HG03520 (cell line): ENCODE results near the gene AQP12A.
"Not testable (repeated sequence)": the region's sequence is repeated elsewhere in the genome, so short reads cannot be mapped to it uniquely, and the experiment has no call there.

Source experiments
- ATAC-seq: cut with Tn5 transposase; IDR thresholded peaks from one replicate; pipeline ENCODE4 v1.9.1; 2021; ENCODE audit warnings: mild to moderate bottlenecking, moderate library complexity; ENCODE audit not compliant: unreplicated experiment

The AQP12A gene

DNA sequence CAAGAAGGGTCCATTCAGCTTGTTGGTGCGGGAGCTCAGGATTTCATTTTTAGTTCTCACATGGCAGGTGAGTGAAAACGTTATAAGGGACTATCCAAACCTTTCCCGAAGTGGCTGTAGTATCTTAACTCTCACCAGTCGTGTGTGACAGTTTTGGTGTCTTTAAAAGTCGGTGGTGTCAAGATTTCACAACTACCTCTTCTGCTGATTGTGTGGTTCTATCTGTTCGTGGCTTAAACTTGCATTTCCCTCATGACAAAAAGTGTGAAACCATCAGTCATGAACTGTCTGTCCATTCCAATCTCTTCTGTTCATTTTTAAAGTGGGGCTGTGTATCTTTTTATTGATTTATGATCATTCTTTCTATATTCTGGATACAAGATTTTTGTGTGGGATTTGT, 5.2 kb upstream of the AQP12A start:
- ATAC-seq, result no peak

GRCh38 chr2:240687045-240687740, 4.5 kb upstream of the AQP12A start:
- ATAC-seq, result no peak

DNA sequence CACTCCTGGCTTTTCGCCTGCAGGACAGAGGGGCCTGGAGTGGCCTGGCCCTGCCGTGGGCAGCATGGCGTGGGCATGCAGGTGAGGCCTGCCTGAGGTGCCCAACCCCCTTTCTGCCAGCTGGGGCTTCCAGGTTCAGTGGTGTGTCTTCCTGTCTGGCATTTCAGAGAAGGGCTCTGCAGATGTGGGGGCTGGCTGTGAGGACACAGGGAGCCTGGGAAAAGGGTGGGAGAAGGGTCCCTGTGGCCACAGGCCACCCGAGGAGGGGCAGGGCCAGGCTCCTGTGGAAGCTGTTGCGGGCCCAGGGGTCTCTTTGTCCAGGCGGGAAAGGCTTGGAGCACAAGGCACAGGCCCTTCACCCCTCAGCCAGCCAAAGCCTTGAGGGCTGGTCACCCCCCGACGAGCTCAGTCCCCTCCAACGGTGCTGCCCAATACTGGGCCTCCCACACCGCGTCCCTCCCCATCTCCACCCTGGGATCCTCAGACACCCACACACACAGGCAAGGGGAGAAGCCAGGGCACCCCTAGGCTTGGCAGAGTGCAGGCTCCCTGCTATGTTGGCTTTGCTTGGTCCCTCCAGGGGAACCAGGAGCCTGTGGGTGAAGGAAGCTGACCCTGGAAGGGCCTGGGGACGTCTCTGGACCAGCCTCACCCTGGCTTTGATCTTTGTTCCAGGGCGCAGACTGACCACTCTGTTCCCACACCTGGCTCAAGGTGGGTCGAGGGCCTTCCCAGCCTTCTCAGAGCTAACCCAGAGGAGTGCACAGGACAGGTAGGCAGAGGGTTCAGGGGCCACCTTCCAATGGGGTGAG, 3.7 kb upstream of the AQP12A start:
- ATAC-seq, result no peak

DNA sequence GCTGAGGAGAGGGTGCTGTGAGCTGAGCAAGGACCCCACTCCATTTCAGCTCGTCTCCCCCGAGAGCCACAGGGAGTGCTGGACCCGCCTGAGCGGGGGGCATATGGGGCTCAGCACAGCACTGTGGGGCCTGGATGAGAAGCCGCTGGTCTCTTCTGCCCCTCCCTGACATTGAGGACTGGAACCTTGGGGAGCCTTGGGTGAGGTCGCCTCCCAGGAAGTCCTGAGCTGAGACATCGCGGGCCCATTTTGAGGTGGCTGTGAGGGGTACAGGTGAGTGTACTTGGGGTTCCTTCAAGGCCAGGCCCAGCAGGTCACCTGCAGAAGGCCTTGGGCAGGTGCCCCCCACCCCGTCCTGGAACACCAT, 3.1 kb upstream of the AQP12A start:
- ATAC-seq, result no peak

DNA sequence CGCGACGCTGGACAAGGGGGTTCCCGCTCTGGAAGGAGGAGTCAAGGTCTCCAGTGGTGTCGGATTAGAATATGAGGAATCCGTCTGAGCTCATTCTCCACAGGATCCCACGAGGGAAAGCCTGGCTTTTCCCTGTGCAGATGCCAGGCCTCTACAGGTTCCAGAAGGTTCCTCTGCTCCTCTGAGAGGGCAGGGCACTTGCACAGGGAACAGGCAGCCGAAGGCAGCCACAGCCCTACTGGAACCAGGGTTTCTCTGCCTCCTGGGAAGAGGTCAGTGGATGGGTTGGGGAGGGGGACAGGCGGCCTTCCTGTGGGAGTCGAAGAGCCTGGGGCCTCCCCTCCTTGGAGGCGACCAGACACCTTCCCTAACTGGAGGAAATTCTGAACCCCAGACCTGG, 1.7 kb upstream of the AQP12A start:
- no peak for ATAC-seq

GRCh38 chr2:240690421-240691074, 1.1 kb upstream of the AQP12A start:
- ATAC-seq, result not testable (repeated sequence)

DNA sequence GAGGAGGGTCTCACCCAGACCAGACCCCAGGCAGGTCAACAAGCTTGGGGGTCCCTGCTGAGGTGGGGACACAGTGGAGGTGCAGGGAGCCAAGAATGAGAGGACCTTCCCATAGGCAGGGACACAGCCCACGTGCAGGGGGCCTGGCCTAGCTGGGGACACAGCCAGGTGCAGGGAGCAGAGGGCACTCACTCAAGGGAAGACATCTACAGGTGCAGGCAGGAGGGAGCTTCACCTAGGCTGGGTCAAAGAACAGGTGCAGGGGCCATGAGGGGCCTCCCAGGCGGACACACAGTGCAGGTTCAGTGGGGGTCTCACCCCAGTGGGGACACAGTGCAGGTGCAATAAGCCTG, 615 bp upstream of the AQP12A start:
- ATAC-seq, result not testable (repeated sequence)

GRCh38 chr2:240692583-240693561, 1.2 kb downstream of the AQP12A start:
- not testable (repeated sequence) for ATAC-seq

- ATAC-seq, result not testable (repeated sequence)
These were observed 2.6 kb downstream of the AQP12A start for GRCh38 chr2:240694304-240694703.

DNA sequence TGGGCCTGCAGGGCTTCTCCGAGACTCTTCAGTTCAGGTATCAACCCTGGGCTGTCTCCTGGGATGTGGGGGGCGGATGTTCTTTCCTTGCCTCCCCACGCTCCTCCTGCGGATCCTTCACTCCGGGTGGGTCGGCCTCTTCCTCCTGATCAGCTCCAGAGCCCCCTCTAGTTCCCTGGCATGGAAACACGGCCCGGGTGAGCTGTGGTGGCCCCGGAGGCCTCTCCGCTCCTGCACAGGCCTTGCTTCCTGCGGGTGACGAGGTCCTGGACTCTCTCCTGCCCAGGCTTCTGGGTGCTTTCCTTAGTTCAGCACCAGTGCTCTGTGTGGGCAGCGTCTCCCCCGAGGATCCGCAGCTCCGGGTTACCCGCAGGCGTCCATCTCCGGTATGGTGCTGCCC, 3.9 kb downstream of the AQP12A start:
- not testable (repeated sequence) for ATAC-seq

- ATAC-seq, result not testable (repeated sequence)
These were observed 4.8 kb downstream of the AQP12A start for GRCh38 chr2:240696469-240696868.

GRCh38 chr2:240698852-240699561, 7.3 kb downstream of the AQP12A start:
- ATAC-seq, result not testable (repeated sequence)

DNA sequence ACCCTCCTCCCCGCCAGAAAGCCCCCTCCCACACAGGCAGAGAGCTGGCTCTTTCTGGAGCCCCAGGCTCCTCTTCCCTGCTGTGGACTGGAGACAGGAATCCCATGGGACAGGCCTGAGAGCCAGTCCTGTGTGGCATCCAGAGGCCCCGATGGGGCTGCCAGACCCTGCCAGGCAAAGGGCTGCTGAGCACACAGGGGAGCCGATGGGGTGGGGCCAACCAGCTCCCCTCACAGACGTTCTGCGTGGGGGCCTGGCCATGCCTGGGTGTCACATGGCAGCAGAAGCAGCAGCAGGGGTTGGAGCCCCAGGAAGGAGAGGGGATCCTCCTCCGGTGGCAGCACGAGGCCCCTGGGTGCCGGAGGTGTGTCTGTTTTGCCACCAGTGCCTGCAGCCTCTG, 8.2 kb downstream of the AQP12A start:
- not testable (repeated sequence) for ATAC-seq

DNA sequence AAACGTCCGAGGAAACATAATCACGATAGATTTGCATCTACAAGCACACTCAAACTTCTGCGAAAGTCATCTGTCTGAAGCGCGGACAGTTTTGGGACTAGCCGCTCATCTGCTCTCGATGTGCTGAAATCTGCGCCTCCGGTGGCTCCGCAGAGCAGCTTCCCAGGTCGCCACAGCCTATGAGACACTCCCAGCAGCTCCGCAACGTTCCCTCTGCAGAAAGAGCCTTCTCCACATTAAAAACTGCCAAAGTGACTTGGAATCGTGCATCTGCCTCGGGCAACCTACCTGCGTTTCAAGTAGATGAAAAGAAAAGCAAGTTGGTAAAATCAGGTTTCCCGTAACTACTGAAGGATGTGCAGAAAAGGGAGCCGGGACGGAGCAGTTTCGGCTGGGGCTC, 8.9 kb downstream of the AQP12A start:
- not testable (repeated sequence) for ATAC-seq

DNA sequence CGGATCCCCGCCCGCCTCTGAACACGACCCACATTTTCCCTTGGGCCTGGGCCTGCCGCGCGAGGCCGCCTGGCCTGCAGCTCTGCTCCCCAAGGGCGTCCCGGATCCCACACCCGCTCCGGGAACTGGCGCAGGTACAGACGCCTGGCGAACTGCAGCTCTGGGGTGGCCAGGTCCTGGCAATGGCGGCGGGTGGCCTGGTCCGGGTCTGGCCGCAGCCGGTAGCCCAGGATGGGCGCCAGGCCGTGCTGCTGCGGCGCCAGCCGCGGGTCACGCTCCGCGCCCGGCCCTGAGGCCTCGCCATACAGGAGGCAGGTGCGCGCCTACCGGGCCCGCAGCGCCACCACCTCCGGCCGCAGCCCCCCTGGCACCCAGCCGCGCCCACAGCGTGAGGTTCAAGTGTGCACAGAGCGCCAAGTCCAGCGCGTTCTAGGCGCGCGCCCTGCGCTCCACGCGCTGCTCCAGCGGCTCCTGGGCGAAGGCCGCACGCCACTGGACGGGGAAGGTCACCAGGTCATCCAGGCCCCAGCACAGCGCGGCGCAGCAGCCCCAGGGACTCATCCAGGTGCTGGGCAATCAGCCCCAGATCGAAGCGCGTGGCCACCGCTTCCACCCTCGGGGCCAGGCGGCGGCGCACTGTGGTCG, 9.5 kb downstream of the AQP12A start:
- no peak for ATAC-seq

GRCh38 chr2:240701736-240702639, 10.3 kb downstream of the AQP12A start:
- no peak for ATAC-seq

DNA sequence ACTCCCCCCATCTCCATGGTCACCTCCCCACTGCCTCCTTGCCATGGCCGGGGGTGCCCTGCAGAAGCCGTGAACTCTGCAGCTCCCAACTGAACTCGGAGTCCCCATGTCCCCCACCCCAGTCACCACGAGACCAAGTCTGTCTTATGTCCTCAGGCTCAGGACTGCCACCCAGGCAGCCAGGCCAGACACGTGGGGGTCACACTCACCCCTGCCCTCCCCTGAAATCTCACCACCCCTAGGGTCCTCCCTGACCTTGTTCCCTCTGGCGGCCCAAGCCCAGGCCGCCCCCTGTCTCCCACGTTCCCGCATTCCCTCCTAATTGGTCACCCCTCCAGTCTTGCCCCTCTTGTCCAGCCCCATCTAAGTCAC, 11.0 kb downstream of the AQP12A start:
- ATAC-seq, result no peak
